Endothelial cell of umbilical vein (primary cell): ENCODE data around the gene GRAMD1B.
"Not testable (repeated sequence)": the region's sequence is repeated elsewhere in the genome, so short reads cannot be mapped to it uniquely, and the experiment has no call there.

Experiments
- CTCF ChIP-seq, 2 donors: IDR thresholded peaks; 1 replicate in 1 of 2; 2 replicates in 1 of 2; pipeline ENCODE4 v1.5.1; 2011; ENCODE audit warnings: low read length in 2 of 2, mild to moderate bottlenecking in 2 of 2, moderate library complexity in 2 of 2, control low read depth in 1 of 2, inconsistent platforms in 1 of 2, low read depth in 1 of 2; ENCODE audit not compliant: insufficient read depth in 1 of 2; ENCODE audit errors: extremely low read depth in 1 of 2
- EZH2 ChIP-seq: IDR thresholded peaks from 2 replicates; pipeline ENCODE4 v1.6.1; 2012; ENCODE audit warnings: borderline replicate concordance, low read depth, mild to moderate bottlenecking, moderate library complexity, low read length, inconsistent platforms; ENCODE audit not compliant: severe bottlenecking
- FOS ChIP-seq: IDR thresholded peaks from 2 replicates; pipeline ENCODE4 v1.6.1; 2011; ENCODE audit warnings: mild to moderate bottlenecking, low read length, moderate library complexity, borderline replicate concordance; ENCODE audit not compliant: insufficient read depth
- MAX ChIP-seq: IDR thresholded peaks from 2 replicates; pipeline ENCODE4 v1.6.1; 2011; ENCODE audit not compliant: insufficient read depth, insufficient read length
- MYC ChIP-seq: IDR thresholded peaks from one replicate; pipeline ENCODE4 v1.6.1; 2011; ENCODE audit warnings: mild to moderate bottlenecking, low read depth, low read length
- POLR2A ChIP-seq: IDR thresholded peaks from 2 replicates; pipeline ENCODE4 v1.6.1; 2012; ENCODE audit warnings: low read depth, mild to moderate bottlenecking, control low read depth, low read length
- POLR2AphosphoS5 ChIP-seq: IDR thresholded peaks from 2 replicates; pipeline ENCODE4 v1.6.1; 2012; ENCODE audit warnings: low read depth, mild to moderate bottlenecking, control low read depth, low read length, moderate library complexity; ENCODE audit not compliant: insufficient read depth

DNA sequence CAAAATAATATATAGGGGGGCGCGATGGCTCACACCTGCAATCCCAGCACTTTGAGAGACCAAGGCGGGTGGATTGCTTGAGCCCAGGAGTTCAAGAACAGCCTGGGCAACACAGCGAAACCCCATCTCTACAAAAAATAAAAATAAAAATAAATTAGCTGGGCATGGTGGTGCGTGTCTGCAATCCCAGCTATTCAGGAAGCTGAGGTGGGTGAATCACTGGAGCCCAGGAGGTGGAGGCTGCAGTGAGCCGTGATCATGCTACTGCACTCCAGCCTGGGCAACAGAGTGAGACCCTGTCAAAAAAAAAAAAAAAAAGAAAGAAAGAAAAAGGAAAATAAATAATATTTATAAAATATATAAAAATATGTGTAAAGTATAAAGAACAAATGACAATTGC is 90.4 kb downstream of the GRAMD1B start:
- TF ChIP-seq CTCF (IDR thresholded peaks at IDR 0.05; ENCODE audit: extremely low read depth in 1 of 2, insufficient read depth in 1 of 2, low read depth in 1 of 2, low read length in 2 of 2); MYC; POLR2AphosphoS5; POLR2A; FOS; EZH2; MAX: not testable (repeated sequence)
